ENCODE measurements around the gene PGLYRP2. TPM values are rescaled to one million over a fixed set of nuclear protein-coding genes. Genes with fewer than 3 reads are reported as not detected.
A peak's percentile ranks its signal among the peaks of the same experiment; 100 is the strongest.

PGLYRP2 gene
- total RNA-seq, 2 donors from 2014 or later, result 0.11 TPM; not detected in 1

DNA sequence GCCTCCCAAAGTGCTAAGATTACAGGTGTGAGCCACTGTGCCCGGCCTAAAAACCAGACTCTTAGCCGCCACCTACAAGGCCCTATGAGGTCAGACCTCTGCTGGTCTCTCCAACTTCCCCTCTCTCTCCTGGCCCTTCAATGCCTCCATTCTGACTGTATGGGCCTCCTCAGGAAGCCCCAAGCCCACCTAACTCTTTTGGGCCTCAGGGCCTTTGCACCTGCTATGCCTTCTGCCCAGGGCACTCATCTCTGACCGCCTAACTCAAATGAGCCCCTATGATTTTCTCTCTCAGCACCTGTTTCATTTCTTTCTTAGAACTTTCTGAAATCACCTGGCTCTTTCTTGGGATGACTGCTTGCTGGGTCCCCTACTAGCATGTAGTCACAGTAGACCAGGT is 36.0 kb downstream of the PGLYRP2 start:
- no peaks in the 10 kb centered on the region for H3K27me3 Mint-ChIP-seq
- peak overlapping the region; percentile 6 for H3K27ac Mint-ChIP-seq
- no peak for ATAC-seq (replicated peaks)
- H3K9me3 Mint-ChIP-seq, result no peaks in the 10 kb centered on the region
- H3K36me3 Mint-ChIP-seq (ENCODE audit: low read depth), result no peaks in the 10 kb centered on the region
- no peak overlapping the region for H3K4me3 Mint-ChIP-seq
- H3K4me1 Mint-ChIP-seq, result peaks cover under 1% of the 10 kb centered on the region

DNA sequence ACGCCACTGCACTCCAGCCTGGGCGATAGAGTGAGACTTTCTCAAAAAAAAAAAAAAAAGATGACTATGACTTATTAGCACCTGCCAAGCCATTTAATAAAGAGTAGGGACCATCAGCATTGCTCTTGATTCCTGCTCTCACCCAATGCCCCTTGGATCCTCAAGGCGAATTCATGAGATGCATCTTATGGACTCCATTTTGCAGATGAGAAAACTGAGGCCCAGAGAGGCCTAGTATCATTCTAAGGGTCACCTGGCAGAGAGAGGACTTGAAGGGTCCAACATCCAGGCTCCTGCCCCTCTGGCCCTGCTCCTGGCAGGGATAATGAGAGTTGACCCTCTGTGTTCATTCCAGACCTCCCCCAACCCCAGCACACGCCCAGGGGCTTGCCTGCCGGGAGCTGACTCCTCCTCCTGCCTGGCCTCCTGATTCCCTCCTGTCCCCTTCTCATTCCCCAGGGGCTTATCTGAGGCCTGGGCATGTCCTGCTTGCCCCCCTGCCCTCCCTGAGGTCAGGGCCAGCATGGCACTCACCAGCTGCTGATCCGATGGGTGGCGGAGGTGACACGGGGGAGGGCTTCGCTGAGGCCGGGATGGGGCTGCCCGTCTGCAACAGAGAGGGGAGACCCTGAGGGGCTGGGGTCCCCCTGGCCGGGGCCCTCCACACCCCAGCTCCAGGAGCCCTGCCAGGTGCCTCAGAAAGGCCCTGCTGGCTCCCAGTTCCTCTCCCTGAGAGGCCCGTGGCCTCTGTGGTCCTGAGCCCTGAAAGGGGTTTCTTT is 37.0 kb downstream of the PGLYRP2 start:
- Mint-ChIP-seq H3K36me3 (ENCODE audit: low read depth) (no peaks in the 10 kb centered on the region), H3K4me3 (no peak overlapping the region), H3K4me1 (no peaks in the 10 kb centered on the region), H3K27ac (no peak overlapping the region), H3K27me3 (no peaks in the 10 kb centered on the region), H3K9me3 (no peaks in the 10 kb centered on the region)
- ATAC-seq (replicated peaks), result no peak

DNA sequence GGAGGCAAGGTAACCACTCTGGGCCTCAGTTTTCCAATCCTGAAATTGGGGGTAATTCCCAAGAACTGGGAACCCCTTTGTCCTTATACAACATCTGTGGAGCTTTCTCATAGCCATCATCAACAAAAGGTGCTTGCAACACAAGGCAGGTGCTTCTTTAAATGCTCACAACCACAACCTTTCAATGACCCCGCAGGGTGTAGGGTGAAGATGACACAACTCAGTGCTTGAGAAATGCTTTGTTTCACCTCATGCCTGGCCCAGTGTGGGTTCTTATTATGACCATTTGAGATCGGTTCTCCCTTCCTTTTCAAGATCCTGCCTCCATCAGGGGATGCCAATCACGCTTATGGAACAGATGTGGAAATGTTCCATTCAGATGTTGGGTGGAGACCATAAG is 38.0 kb downstream of the PGLYRP2 start:
- Mint-ChIP-seq H3K36me3 (ENCODE audit: low read depth) (no peaks in the 10 kb centered on the region), H3K4me1 (no peaks in the 10 kb centered on the region), H3K27ac (no peak overlapping the region), H3K9me3 (no peaks in the 10 kb centered on the region), H3K4me3 (no peak overlapping the region), H3K27me3 (no peaks in the 10 kb centered on the region)
- ATAC-seq (replicated peaks), result no peak

DNA sequence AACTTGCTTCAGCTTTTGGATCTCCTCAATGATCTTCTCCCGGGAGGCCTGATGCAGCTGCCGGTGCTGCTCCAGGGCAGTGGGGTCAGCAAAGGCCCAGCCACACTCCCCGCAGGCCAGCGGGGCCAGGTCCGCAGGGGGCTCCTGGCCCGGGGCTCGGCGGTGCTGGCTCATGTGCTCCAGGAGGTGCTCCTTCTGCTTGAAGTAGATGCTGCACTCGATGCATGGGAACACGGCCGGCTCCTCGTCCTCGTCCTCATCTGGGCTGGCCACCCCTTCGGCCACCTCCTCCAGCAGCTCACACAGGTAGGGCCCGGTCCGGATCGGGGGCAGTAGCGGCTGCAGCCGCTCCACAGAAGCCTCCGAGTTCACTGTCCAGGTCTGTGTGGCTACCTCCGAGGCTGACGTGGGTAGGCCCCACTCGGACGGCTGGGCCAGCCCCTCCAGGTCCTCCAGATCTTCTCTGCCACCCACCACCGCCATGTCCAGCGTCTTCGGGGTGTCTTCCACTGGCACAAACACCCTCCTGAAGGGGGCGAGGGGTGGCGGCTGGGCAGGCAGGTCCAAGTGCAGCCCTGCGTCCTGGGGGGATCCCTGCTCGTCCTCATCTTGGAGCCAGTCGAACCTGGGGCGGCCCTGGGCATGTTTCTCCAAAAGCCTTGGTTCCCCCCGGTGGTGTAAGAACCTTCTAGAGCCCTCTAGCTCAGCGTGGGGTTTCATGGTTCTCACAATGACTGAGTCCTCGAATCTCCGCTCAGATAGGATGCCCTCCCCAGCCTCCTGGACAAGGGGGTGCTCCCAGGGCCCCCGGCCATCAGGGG is 39.3 kb downstream of the PGLYRP2 start:
- H3K36me3 Mint-ChIP-seq (ENCODE audit: low read depth), result no peaks in the 10 kb centered on the region

DNA sequence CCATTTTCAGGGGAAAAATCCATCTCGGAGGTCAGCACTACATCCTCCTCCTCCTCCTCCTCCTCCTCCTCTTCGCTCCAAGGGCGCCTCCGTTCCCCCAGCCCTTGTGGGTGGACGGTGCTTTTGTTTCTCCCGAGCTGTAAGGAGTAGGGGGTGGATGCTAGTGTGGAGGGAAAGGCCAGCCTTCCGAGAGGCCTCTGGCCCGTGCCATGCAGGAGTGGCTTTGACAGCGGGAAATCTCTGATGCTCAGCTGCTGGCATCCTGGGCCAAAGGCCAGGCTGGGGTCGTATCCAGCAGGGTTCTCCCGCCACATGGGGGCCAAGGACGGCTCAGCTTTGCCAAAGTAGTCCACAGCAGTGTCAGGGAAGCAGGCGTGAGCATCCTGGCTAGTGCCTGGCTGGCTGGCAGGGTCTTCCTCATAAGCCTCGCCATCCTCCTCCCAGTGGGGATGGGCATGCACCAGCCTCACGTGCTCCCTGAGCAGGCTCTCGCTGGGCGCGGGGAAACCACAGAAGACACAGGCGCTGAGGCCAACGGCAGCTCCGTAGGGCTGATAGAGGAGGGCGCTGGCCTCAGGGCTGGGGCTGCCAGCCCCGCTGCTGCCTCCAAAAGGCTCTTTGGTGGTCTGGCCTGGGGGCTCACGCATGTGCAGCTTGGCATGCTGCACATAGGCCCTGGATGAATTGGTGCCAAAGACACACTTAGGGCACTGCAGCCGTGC is 40.1 kb downstream of the PGLYRP2 start:
- H3K9me3 Mint-ChIP-seq, result no peaks in the 10 kb centered on the region
- H3K27ac Mint-ChIP-seq, result no peak overlapping the region
- no peaks in the 10 kb centered on the region for H3K4me1 Mint-ChIP-seq
- H3K36me3 Mint-ChIP-seq (ENCODE audit: low read depth), result no peaks in the 10 kb centered on the region
- H3K27me3 Mint-ChIP-seq, result no peaks in the 10 kb centered on the region
- H3K4me3 Mint-ChIP-seq, result no peak overlapping the region
- no peak for ATAC-seq (replicated peaks)

More for the DNA sequence above, 39.3 kb downstream of the PGLYRP2 start:
- Mint-ChIP-seq H3K4me1 (no peaks in the 10 kb centered on the region), H3K9me3 (no peaks in the 10 kb centered on the region), H3K4me3 (no peak overlapping the region), H3K27me3 (no peaks in the 10 kb centered on the region), H3K27ac (no peak overlapping the region)
- no peak for ATAC-seq (replicated peaks)

DNA sequence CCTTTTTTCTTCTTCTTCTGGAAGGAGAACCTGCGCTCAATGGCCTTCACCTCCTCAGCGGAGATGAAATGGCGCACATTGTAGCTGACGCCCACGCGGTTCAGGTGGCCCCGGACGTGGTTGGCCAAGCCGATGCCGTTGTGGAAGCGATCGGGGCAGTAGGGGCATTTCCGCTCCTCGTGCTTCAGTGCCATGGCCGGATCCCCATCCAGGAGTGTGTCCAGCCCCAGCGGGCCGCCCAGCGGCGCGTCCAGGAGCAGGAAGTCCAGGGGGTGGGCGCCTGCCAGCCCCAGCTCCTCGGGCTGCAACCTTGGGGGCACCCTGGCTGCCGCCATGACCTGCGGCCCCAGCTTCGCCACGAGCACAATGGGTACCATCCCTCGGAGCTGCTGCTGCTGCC is 40.7 kb downstream of the PGLYRP2 start:
- no peaks in the 10 kb centered on the region for H3K9me3 Mint-ChIP-seq
- ATAC-seq (replicated peaks), result no peak
- no peak overlapping the region for H3K27ac Mint-ChIP-seq
- no peaks in the 10 kb centered on the region for H3K36me3 Mint-ChIP-seq (ENCODE audit: low read depth)
- H3K27me3 Mint-ChIP-seq, result no peaks in the 10 kb centered on the region
- peaks cover under 1% of the 10 kb centered on the region for H3K4me1 Mint-ChIP-seq
- H3K4me3 Mint-ChIP-seq, result no peak overlapping the region

DNA sequence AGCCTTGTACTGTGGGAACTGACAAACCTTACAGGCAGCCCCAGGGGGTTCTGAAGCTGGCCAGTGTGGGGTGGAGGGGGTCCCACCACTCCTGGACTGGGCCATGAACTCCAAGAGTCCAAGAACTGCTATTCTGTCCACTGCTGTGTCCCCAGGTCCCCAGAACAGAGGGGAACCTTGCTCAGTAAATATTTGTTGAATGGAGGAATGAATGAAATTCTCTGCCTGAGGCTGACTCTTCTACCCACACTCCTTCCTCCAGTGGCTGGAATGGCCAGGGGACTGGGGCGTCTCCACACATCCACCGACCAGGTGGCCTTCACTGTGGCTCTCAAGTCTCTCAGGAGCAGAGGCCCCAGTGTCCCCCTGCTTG is 41.2 kb downstream of the PGLYRP2 start:
- Mint-ChIP-seq H3K9me3 (no peaks in the 10 kb centered on the region), H3K27me3 (no peaks in the 10 kb centered on the region), H3K27ac (no peak overlapping the region), H3K4me3 (no peak overlapping the region), H3K36me3 (ENCODE audit: low read depth) (peaks cover 2% of the 10 kb centered on the region), H3K4me1 (peaks cover 5% of the 10 kb centered on the region)
- no peak for ATAC-seq (replicated peaks)

DNA sequence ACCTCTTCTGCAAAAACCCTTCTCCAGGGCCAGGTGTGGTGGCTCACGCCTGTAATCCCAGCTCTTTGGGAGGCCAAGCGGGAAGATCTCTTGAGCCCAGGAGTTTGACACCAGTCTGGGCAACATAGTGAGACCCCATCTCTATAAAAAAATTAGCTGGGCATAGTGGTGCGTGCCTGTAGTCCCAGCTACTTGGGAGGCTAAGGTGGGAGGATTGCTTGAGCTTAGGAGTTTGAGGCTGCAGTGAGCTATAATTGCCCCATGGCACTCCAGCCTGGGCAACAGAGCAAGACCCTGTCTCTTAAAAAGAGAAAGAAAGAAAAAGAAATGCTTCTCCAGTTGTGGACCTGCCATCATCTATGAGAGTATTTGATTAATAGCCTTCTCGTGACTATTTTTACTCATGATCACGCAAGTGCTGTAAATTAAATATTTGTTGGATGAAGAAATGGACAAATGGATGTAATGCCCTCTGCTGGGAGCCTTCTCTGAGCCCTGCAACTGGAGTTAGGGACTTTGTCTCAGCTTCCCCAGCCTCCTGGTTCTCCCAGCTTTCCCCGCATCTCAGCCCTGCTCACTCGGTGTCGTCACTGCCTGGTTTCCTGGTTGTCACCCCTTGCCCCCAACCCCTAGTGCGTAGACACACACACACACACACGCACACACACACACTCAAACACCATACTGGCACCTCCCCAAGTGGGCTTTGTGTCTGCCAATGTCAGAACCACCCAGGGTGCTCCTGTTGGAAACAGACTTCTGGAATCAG is 41.8 kb downstream of the PGLYRP2 start:
- H3K4me1 Mint-ChIP-seq, result peaks cover 7% of the 10 kb centered on the region
- ATAC-seq (replicated peaks), result no peak
- no peak overlapping the region for H3K27ac Mint-ChIP-seq
- H3K9me3 Mint-ChIP-seq, result no peaks in the 10 kb centered on the region
- H3K4me3 Mint-ChIP-seq, result no peak overlapping the region
- no peaks in the 10 kb centered on the region for H3K27me3 Mint-ChIP-seq
- H3K36me3 Mint-ChIP-seq (ENCODE audit: low read depth), result peaks cover 6% of the 10 kb centered on the region

DNA sequence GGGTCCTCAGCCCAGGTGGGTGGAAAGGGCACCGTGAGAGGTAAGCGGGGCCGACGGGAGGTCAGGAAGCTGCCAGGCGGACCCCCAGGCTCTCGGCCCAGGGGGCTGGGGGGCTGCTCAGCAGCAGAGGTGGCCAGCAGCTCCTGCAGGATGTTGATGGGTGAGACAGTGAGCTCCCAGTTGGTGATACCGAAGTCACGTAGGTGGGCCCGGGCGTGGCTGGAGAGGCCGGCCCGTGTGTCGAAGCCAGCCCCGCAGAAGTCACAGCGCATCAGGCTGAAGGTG is 42.5 kb downstream of the PGLYRP2 start:
- Mint-ChIP-seq H3K27ac (no peak overlapping the region), H3K27me3 (no peaks in the 10 kb centered on the region), H3K9me3 (no peaks in the 10 kb centered on the region), H3K4me1 (peaks cover 9% of the 10 kb centered on the region), H3K4me3 (no peak overlapping the region), H3K36me3 (ENCODE audit: low read depth) (peaks cover 10% of the 10 kb centered on the region)
- ATAC-seq (replicated peaks), result no peak

DNA sequence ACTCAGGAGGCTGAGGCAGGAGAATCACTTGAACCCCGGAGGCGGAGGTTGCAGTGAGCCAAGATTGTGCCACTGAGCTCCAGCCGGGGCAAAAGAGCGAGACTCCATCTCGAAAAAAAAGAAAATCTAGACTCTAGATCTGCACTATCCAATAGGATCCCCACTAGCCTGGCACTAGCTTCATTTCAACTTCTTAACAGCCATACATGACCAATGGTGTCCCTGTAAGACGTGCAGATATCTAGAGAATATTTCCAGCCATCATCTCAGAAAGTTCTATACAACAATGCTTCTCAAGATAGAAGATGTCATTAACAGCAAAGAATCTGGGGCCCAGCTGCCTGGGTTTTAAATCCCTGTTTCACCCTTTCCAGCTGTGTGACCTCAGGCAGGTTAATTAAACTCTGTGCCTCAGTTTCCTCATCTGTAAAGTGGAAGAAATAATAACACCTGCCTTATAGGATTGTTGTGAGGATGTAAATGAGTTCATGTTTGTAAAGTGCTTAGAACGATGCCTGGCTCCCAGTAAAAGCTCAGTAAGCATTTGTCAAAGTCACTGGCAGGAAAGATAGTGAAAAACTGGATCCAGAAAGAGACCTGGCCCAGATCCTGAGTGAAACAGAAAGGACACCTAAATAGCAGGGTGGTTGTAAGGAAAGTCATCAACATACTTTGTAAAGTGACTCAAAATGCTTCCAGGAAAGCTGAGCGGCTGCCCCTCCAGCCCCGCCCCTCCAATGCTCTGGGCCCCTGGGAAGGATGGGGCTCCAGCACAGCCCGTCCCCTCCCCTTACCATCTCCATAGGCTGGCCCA is 43.1 kb downstream of the PGLYRP2 start:
- Mint-ChIP-seq H3K4me1 (peaks cover 14% of the 10 kb centered on the region), H3K4me3 (no peak overlapping the region), H3K27me3 (no peaks in the 10 kb centered on the region), H3K9me3 (no peaks in the 10 kb centered on the region), H3K27ac (no peak overlapping the region), H3K36me3 (ENCODE audit: low read depth) (peaks cover 15% of the 10 kb centered on the region)
- ATAC-seq (replicated peaks), result no peak

DNA sequence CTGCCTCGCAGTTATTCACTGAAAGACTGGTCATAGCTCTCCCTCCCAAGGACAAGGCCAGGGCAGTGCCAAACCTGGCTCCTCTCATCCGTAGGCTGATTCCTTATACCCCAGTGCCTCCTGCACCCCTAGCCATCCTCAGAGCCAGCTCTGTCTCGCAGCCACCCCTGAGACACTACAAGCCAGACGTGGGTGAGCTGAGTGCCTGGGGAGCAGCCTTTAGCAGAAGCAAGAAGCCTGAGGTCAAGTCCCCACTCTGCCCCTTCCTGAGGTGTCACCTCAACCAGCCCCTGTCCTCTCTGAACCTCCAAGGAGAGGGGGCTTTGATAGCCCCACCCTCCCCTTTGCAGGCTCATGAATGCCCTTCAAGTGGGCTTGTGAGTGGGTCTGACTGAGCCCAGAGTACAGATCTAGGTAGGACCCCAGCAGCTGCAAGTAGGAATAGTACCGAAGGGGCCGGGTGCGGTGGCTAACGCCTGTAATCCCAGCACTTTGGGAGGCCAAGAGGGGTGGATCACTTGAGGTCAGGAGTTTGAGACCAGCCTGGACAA is 45.7 kb downstream of the PGLYRP2 start:
- Mint-ChIP-seq H3K4me3 (peak overlapping the region; percentile 99), H3K27me3 (no peaks in the 10 kb centered on the region), H3K9me3 (no peaks in the 10 kb centered on the region), H3K36me3 (ENCODE audit: low read depth) (peaks cover 22% of the 10 kb centered on the region), H3K4me1 (peaks cover 20% of the 10 kb centered on the region), H3K27ac (peak overlapping the region; percentile 99)
- ATAC-seq (replicated peaks), result no peak

DNA sequence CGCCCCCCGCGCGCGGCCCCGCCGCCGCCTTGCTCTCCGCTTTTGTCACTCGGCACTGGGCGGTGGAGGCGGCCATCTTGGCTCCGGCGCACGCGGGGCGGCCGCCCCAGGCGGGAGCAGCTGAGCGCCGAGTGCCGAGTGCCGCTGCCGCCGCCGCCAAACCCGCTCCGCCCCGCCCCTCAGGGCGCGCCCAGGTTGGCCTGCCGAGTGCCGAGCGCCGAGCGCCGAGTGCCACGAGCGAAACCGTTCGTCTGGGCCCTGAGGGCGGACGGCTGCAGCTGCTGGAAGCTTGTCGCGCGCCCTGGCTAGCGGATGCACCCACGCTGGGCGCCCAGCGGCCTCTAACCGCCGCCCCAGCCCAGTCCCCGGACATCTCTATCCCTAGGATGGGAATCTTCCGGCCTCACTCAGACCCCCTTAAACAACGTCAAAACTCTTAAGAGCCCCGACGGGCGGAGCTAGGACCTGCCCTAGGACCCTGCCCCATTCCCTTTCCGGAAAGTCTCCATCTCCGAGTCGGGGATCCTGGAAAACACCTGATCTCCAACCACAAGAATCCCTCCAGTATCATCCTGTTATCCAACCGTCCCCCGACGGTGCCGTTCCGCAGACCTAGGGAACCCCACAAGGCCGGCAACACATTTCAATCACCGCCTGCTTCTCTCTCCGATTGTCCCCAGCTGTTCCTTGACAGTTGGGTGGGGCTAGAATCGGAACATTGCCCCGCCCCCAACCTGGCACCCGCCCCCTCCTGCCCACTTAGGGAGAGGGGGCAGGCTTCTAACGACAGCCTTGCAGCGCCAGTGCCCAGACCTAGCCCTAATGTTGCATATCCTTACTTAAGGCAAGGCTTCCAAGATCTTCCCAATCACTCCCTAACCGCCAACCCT is 46.4 kb downstream of the PGLYRP2 start:
- peak overlapping the region; percentile 99 for H3K4me3 Mint-ChIP-seq
- H3K4me1 Mint-ChIP-seq, result peaks cover 20% of the 10 kb centered on the region
- no peaks in the 10 kb centered on the region for H3K27me3 Mint-ChIP-seq

More for the DNA sequence above, 46.4 kb downstream of the PGLYRP2 start:
- Mint-ChIP-seq H3K36me3 (ENCODE audit: low read depth) (peaks cover 22% of the 10 kb centered on the region), H3K9me3 (no peaks in the 10 kb centered on the region), H3K27ac (peak overlapping the region; percentile 99)
- ATAC-seq (replicated peaks), result peak; percentile 91
